Left renal cortex interstitium (tissue), 4 donors: ENCODE results near the gene PCDH11Y. TPM values are rescaled to one million over a fixed set of nuclear protein-coding genes. Genes with fewer than 3 reads are reported as not detected.
"Not testable (repeated sequence)": the region's sequence is repeated elsewhere in the genome, so short reads cannot be mapped to it uniquely, and the experiment has no call there.

Experiments
- DNase-seq, 4 donors: peaks; one replicate each; pipeline ENCODE4 v3.0.0-alpha.2; 2013; ENCODE audit warnings: low read depth in 4 of 4, low spot score in 2 of 4, missing footprints in 1 of 4
- polyA plus RNA-seq, 4 donors: library from polyadenylated mRNA; unstranded; fragments of 120-200 nt; gene quantifications; one replicate each; pipeline ENCODE4 v1.2.1, GENCODE V29; 2013; ENCODE audit not compliant: insufficient read length in 4 of 4

Gene PCDH11Y, protein sequence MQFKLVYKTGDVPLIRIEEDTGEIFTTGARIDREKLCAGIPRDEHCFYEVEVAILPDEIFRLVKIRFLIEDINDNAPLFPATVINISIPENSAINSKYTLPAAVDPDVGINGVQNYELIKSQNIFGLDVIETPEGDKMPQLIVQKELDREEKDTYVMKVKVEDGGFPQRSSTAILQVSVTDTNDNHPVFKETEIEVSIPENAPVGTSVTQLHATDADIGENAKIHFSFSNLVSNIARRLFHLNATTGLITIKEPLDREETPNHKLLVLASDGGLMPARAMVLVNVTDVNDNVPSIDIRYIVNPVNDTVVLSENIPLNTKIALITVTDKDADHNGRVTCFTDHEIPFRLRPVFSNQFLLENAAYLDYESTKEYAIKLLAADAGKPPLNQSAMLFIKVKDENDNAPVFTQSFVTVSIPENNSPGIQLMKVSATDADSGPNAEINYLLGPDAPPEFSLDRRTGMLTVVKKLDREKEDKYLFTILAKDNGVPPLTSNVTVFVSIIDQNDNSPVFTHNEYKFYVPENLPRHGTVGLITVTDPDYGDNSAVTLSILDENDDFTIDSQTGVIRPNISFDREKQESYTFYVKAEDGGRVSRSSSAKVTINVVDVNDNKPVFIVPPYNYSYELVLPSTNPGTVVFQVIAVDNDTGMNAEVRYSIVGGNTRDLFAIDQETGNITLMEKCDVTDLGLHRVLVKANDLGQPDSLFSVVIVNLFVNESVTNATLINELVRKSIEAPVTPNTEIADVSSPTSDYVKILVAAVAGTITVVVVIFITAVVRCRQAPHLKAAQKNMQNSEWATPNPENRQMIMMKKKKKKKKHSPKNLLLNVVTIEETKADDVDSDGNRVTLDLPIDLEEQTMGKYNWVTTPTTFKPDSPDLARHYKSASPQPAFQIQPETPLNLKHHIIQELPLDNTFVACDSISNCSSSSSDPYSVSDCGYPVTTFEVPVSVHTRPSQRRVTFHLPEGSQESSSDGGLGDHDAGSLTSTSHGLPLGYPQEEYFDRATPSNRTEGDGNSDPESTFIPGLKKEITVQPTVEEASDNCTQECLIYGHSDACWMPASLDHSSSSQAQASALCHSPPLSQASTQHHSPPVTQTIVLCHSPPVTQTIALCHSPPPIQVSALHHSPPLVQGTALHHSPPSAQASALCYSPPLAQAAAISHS (N-terminal part only)
- polyA plus RNA-seq, result 1 to 10 TPM; 1.1 to 1.8 (median 1.6) TPM

DNA sequence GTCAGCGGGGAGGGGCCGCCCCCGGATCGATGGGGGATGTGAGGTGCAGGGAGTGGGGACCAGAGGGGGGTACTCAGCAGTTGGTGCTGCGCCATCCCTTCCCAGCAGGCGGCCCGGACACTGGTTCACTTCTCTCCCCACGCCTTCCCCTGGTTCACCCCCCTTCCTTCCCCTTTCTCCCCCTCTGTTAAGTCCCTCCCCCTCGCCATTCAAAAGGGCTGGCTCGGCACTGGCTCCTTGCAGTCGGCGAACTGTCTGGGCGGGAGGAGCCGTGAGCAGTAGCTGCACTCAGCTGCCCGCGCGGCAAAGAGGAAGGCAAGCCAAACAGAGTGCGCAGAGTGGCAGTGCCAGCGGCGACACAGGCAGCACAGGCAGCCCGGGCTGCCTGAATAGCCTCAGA is at the start of gene PCDH11Y:
TSS of gene PCDH11Y (plus strand) at position 240 of the 400 bp plus-strand sequence. CDS start 56,804 bp downstream, outside the sequence.
- DNase-seq, result not testable (repeated sequence)

DNA sequence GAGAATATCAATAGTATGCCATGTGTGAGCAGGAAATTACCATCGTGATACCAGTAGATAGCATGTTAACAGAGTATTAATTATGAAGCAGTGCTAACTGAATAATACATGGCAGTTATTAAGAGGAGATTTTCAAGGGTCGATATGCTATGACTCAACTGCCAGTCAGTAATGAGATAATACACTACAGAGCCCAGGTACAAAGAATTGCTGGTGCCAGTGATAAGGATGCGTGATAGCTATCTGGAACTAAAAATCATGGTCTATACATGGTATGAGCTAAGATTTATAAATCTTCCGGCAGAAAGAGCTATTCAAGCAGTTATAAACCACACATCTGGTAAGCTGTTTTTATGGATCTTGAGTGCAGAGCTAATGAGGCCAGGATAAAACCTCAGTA is 32.2 kb upstream of the PCDH11Y start:
- not testable (repeated sequence) for DNase-seq

DNA sequence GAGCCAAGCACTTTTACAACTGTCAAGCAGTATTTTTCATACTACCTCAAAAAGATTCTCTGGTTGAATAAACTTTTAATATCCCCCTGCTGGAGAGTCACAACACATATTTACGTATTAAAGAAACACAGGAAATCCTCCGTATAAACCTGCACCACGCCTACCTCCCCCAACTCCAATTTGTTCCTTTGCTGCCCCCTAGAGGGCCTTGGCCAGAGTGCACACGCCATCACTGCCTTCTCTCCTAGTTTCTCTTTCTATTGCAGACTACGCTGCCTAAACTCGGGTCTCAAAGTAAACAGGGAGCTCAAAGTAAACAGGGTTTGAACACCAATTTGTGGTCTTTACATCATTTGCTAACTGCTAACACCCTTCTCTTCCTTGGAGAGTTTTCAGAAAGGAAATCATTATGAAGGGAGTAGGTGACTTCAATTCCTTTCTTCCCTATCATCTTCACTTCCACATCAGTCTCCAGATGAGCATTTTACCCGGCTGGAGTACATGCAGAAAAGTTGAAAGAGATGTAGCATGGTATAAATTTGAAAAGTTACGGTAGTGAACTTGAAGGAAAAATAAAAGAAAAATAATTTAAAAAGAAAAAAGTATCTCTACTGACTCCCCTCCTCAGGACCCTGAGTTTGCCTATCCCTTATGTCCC is 8.2 kb upstream of the PCDH11Y start:
- DNase-seq, result not testable (repeated sequence)

DNA sequence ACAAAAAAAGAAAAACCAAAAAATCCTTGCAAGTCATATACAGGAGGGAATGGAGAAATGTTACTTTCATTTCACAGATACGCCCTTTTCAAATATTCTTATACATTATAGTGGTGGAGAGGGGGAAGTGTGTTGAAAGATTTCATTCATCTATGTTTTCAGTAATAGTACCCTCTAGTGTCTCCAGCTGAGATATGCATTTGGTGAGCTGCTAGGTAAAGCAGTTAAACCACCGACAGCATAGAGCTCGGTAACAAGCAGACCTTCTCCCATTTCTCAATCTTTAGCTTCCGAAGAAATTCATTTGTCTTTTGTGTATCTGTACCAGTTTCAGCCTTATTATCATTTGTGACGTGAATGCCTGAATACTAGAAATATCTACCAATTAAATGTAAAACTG is 5.2 kb upstream of the PCDH11Y start:
- not testable (repeated sequence) for DNase-seq

DNA sequence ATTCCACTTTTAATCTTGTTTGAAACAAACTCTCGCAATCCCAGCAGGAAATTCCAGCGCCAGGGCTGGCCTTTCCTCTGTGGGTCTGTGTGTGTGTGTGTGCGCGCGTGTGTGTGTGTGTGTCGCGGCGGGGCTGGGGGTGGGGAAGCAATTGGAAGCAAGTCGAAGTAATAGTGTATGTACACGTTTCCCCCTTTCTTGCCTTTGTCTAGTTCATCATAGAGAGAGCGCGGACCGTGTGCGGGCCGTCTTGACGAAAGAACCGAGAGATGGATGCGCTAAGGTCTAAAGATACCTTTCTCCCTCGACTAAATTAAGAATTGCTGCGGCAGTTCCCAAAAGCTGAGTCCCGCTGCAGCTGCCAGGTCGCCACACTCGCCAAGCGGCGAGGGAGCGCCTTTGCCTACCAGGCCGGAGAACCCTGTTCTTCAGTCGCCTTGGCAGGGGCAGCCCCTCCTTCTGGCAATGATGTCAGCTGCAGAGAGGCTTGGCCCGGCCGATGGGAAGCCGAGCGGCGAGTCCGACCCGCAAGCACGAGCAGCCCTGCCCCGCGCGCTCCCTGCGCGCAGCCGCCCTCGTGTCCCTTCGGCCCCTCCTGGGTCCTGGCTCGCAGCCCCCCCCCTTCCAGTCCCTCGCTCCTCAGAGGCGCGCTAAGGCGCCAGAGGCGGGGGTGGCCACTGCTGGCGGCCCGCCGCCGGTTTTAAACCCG is 2.5 kb downstream of the PCDH11Y start:
- not testable (repeated sequence) for DNase-seq

DNA sequence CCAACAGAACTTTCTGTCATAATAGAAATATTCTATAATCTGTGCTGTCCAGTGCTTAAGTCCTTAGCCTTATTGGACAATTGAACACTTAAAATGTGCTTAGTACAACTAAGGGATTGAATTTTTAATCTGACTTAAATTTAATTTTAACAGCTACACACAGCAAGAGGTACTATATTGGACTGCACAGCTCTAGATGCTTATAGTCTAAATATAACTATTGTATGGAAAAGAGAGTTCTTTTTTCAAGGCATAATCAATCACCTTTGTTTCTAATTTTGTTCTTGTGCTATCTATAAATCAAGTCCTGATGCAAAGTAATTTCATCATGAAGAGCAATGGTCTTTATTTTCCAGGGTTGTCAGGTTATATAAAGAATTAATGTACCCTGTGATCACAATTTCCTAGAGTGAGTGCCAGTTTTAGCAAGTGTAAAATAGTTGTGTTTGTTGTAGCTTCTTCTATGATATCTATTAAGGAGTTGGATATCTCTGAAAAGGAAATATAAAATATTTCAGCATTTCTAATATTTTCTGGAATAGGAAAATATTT is 39.0 kb downstream of the PCDH11Y start:
- DNase-seq, result not testable (repeated sequence)

DNA sequence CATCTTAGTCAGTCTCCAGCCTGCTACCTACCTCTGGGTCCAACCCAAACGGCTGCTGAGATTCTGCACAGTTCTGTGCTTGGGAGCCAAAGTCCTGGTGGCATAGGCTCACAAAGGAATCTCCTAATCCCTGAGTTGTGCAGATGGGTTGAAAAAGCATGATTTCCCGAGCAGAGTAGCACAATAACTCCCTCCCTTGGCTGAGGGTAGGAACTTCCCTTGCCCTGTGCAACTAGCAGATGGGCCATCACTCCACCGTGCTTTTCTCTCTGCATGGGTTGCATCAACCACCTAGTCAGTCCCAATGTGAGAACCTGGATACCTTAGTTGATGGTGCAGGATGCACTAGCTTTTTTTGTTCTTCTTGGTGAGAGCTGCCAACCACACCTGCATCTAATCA is 82.9 kb downstream of the PCDH11Y start:
- DNase-seq, result not testable (repeated sequence)

DNA sequence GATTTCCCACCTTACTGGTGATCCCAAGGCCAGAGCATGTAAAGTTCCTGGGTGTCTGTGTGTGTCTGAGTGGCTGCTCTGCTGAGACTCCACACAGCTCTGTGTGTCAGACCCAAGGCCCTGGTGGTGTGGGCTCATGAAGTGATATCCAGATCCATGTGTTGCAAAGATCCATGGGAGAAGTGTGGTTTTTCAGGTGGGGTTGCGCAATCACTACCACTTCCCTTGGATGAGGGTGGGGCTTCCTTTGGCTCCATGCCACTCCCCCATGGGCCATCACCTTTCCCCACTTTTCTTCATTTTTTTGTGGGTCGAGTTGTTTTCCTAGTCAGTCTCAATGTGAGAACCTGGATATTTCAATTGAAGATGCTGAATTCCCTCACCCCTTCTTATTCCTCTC is 182.9 kb downstream of the PCDH11Y start:
- DNase-seq, result not testable (repeated sequence)

DNA sequence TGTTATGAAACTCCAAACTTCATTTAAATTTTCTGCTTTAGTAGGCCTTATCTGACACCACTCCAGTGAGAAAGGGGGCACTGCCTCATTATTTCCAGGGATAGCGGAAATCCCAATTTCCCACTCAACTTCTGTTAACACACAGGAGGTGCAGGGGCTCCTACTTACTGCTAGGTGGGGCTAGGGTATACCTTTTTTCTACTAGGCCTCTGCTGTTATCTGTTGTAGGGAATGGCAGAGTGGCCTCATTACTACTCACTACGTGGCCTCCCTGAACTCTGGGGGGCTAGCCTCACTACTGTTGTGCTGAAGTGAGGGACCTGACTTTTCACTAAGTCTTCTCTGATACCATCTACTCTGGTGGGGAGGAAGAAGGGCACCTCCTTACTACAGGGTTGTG is 215.0 kb downstream of the PCDH11Y start:
- not testable (repeated sequence) for DNase-seq

DNA sequence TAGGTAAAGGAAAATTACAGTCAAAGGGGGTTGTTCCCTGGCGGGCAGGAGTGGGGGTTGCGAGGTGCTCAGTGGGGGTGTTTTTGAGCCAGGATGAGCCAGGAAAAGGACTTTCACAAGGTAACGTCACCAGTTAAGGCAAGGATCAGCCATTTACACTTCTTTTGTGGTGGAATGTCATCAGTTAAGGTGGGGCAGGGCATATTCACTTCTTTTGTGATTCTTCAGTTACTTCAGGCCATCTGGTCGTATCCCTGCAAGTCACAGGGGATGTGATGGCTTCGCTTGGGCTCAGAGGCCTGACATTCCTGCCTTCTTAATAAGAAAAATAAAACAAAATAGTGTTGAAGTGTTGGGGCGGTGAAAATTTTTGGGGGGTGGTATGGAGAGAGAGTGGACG is 324.8 kb downstream of the PCDH11Y start:
- DNase-seq, result not testable (repeated sequence)

DNA sequence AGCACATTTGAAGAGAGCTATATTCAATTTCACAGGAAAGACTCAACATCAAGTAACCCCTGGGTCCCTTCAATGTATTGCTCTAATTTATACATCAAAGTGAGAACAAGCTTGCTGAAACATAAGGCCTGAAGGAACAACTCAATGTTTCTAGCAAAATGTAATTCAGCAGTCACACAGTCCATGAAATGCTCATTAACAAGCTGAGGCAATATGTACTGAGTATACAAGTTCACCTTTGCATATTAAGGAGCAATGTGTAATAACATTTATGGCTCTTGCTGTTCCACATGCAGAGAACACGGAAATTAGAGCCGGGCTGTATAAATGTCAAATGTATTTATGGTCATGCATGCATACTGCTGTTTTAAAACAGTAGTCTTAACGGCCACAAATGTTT is 342.1 kb downstream of the PCDH11Y start:
- not testable (repeated sequence) for DNase-seq

DNA sequence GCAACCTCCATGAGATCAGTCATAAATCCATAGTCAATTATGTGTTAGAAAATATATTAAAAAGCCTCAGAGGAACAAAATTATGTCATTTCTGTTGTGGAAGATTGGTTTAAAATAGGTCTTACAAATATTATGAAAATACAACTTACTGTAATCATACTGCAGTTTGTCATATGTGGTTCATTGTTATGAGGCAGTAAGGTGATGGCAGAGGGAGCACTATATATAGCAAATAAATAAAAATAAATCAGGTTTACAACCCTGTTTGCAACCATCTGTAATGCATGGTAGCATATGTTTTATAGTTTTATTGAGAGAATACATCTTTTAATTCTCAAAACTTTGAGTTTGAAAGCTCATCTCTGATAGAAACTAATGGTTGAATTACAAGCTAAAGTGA is 543.6 kb downstream of the PCDH11Y start:
- not testable (repeated sequence) for DNase-seq

DNA sequence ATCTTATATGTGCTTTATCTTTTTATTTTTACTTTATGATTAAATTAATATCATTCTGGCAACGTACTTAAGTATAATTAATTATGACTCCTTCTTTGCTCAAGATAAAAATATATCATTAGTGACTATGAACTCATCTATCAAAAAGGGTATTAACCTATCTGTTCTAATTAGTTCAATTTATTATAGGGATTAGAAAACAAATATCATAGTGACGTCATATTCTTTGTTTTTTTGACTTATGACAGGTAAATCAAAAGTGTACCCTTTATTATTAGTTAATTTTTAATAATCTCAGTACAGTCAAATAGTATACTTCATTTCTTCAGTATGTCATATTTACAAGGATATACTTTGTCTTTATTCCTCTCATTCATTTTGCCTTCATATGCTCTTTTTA is 638.5 kb downstream of the PCDH11Y start:
- not testable (repeated sequence) for DNase-seq

DNA sequence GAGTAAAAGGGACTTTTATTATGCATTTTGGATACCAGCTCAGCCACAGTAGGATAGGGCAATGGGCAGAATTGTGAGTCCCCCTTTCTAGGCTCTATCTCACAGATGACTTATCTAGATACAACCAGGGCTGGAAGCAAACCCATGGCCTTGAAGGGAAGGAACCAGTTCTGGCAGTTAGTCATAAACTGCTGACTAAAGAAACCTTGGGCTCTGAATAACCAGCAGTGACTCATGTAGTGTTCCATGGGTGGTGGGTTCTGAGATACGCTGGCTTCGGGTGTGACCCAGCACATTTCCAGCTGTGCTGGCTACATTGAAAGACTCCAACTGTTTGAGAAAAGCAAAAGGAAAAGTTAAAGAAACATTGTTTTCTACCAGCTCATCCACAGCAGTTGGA is 679.2 kb downstream of the PCDH11Y start:
- not testable (repeated sequence) for DNase-seq

DNA sequence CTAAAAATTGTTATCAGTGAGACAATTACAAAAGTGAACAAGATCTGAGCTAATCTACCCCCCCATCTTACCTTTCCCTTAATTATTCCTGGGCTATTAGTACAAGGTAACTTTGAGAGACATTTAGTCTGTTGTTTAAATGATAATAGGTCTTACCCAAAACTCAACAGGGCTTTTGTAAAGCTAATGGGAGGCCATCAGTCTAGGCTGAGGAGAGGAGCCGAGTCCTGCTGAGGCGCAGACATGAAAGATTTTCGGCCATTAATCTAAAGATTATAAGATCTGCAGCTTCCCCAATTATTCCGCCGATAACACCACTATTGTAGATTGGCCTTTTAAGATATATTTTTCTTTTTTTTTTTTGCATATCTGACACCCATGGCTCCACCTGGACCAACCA is 708.6 kb downstream of the PCDH11Y start:
- not testable (repeated sequence) for DNase-seq

DNA sequence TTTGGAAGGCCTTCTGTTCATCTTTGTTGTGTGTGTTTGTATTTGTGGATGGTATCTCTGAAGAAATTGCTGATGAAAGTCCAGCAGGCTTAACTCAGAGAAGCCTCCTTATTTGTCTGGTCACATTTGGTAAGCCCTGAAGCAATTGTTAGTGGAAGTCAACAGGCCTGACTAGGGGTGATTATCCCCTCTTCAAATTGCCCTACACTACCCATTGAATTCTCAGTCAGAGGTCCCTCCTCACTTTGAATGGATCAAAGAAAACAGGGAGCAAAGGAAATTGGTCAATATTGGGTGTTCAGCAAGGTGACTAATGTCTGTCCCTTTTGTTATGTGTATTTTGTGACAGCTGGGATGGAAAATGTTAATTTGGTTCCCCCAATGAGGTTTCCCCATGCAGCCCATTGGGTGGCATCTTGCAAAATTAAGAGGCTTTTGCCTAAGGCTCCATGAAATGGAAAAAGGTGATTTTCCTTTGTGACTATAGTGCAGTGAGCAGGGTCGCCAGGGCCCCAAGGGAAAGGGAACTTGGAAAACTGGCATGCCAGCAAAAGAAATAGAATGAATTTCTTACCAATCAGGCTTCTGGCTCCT is 709.8 kb downstream of the PCDH11Y start:
- not testable (repeated sequence) for DNase-seq

DNA sequence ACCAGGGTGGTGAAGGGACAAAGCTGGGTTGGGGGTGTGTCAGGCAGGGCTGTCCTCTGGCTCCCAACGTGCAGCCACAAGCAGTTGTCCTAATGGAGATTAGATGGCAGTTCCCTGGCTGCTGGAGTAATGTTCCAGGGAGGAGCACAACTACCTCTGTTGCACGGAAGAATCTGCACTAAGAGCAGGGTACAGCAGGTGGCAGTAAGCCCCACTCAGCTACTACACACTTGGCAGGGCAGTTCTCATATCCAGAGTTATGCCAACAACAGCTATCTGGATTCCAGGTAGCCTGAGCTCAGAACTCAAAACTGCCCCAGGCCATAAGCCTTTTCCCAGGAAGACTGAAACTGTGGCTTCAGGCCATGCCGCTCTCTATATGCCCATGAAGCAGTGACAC is 761.3 kb downstream of the PCDH11Y start:
- DNase-seq, result not testable (repeated sequence)

DNA sequence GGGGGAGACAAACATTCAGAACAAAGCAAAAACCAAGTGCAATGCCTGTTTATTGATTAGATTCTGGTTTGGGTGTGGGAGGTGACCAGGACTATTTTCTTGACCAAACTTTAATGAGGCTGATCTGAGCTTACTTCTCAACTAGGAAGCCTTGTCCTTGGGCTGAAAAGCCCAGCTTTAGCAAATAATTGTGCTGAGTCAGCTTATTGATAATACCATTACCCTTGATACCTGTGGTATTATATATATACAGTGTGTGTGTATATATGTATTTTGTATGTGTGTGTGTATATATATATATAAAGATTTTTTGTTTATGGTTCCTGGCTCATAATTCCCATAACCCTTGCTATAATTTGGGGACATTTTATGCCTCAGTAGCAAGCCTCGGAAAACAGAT is 776.4 kb downstream of the PCDH11Y start:
- not testable (repeated sequence) for DNase-seq
